Smooth muscle cell (in vitro differentiated cells): ENCODE measurements around the gene SPATA20. TPM values are rescaled to one million over a fixed set of nuclear protein-coding genes. Genes with fewer than 3 reads are reported as not detected.

ENCODE experiments used
- DNase-seq: peaks from one replicate; lab custom pipeline; 2025; ENCODE audit not compliant: unreplicated experiment; lab: John Stamatoyannopoulos, UW
- H2AFZ ChIP-seq: fragments of 200-600 bp; sonication (generic); 2 replicates; pipeline ENCODE4 v1.6.0; 2016; ENCODE audit warnings: antibody characterized with exemption, low read depth, mild to moderate bottlenecking
- H3F3A ChIP-seq: fragments of 200-600 bp; sonication (generic); 2 replicates; pipeline ENCODE4 v1.6.0; 2017; ENCODE audit warnings: antibody characterized with exemption, low read depth
- H3K27ac ChIP-seq: fragments of 200-600 bp; sonication (generic); 2 replicates; pipeline ENCODE4 v1.5.1; 2016; ENCODE audit warnings: low read depth, mild to moderate bottlenecking
- H3K27me3 ChIP-seq: fragments of 200-600 bp; sonication (generic); 2 replicates; pipeline ENCODE4 v1.6.1; 2016; ENCODE audit warnings: low read depth, mild to moderate bottlenecking
- H3K36me3 ChIP-seq: fragments of 200-600 bp; sonication (generic); 2 replicates; pipeline ENCODE4 v1.5.1; 2016; ENCODE audit warnings: low read depth
- H3K4me1 ChIP-seq: fragments of 200-600 bp; sonication (generic); 2 replicates; pipeline ENCODE4 v1.5.1; 2016; ENCODE audit warnings: low read depth
- H3K4me2 ChIP-seq: fragments of 200-600 bp; sonication (generic); 2 replicates; pipeline ENCODE4 v1.6.0; 2016; ENCODE audit warnings: mild to moderate bottlenecking
- H3K4me3 ChIP-seq: fragments of 200-600 bp; sonication (generic); 2 replicates; pipeline ENCODE4 v1.5.1; 2016; ENCODE audit warnings: mild to moderate bottlenecking
- H3K79me2 ChIP-seq: fragments of 200-600 bp; sonication (generic); 2 replicates; pipeline ENCODE4 v1.6.0; 2016; ENCODE audit warnings: low read depth, mild to moderate bottlenecking
- H3K9ac ChIP-seq: fragments of 200-600 bp; sonication (generic); 2 replicates; pipeline ENCODE4 v1.6.0; 2016; ENCODE audit warnings: low read depth
- H3K9me3 ChIP-seq: fragments of 200-600 bp; sonication (generic); replicated peaks from 2 replicates; pipeline ENCODE4 v1.5.1; 2016; ENCODE audit warnings: low read depth
- H4K20me1 ChIP-seq: fragments of 200-600 bp; sonication (generic); 2 replicates; pipeline ENCODE4 v1.6.0; 2016; ENCODE audit warnings: low read depth
- WGBS: methylation state at CpG from one replicate; pipeline ENCODE4 v1.1.7; 2016; ENCODE audit warnings: low lambda C conversion rate; 5-methylcytosine and 5-hydroxymethylcytosine counted together
- polyA plus RNA-seq: library from polyadenylated mRNA; unstranded; fragments of >200 nt; fragmentation: Nextera tagmentation; extraction: Ambion mirVana; gene quantifications from 2 replicates; pipeline ENCODE4 v1.2.1, GENCODE V29; 2016
- total RNA-seq: library from RNA; depleted of rRNA; stranded (reverse); fragments of >200 nt; gene quantifications from 2 replicates; pipeline ENCODE4 v1.2.3, GENCODE V29; 2014
- TF ChIP-seq, protein P1 (sequence below): fragments of 200-600 bp; sonication (generic); IDR thresholded peaks from 2 replicates; pipeline ENCODE4 v1.5.1; 2017; ENCODE audit warnings: borderline replicate concordance, mild to moderate bottlenecking, antibody characterized with exemption; ENCODE audit not compliant: insufficient read depth, poor library complexity, severe bottlenecking

Gene SPATA20
- total and polyA plus RNA-seq, 2 experiments from 2014 or later, result 61.0 to 62.7 TPM

DNA sequence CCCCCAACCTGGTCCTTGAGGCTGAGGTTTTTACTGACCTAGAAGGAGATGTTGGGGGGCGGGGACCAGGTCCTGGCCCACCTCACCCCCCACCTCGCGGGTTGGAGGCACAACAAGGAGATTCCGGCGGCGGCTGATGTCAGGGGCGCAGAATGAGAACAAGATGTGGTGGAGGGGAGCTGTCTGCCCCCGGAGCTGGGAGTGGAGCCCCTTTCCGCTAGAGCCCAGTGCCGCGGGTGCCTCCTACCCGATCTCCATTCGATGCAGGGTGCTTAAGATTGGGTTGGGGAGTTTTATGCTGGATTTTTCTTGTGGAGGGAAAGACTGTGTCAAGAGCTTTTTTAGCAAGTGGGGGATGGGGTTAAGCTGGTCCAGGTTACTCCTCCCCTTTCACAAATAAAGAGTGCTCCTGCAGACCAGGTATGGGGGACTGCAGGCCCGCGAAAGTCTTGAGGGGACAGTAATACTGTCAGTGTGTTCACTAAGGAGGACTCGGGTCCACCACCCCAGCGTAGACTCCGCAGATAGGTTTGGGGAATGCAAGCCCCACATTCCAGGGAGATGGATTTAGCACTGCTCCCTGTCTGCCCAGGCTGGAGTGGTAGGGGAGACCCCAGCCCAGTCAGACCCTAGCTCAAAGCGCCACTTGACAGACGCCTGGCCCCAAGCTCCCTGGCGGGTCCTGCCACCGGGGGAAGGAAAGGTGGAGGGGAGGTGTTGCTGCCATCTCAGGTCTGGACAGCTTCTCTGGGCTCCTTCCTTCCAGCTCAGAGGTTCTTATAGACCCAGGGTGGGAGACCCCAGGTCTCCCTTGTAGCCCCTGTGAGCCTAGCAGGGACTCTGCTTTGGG, 15.5 kb downstream of the SPATA20 start:
- WGBS, result 14% methylated on average over 22 of the region's 22 CpGs
- H3F3A ChIP-seq, result peaks cover 3% of the 10 kb centered on the region
- H3K4me2 ChIP-seq, result peak overlapping the region; percentile 87
- TF ChIP-seq, protein P1, sequence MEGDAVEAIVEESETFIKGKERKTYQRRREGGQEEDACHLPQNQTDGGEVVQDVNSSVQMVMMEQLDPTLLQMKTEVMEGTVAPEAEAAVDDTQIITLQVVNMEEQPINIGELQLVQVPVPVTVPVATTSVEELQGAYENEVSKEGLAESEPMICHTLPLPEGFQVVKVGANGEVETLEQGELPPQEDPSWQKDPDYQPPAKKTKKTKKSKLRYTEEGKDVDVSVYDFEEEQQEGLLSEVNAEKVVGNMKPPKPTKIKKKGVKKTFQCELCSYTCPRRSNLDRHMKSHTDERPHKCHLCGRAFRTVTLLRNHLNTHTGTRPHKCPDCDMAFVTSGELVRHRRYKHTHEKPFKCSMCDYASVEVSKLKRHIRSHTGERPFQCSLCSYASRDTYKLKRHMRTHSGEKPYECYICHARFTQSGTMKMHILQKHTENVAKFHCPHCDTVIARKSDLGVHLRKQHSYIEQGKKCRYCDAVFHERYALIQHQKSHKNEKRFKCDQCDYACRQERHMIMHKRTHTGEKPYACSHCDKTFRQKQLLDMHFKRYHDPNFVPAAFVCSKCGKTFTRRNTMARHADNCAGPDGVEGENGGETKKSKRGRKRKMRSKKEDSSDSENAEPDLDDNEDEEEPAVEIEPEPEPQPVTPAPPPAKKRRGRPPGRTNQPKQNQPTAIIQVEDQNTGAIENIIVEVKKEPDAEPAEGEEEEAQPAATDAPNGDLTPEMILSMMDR, result no peak
- no peaks in the 10 kb centered on the region for H3K36me3 ChIP-seq
- no peak overlapping the region for H2AFZ ChIP-seq
- no peak for DNase-seq
- H3K4me3 ChIP-seq, result peak overlapping the region; percentile 53
- no peaks in the 10 kb centered on the region for H3K79me2 ChIP-seq
- peaks cover 56% of the 10 kb centered on the region for H3K27me3 ChIP-seq
- no peaks in the 10 kb centered on the region for H3K9me3 ChIP-seq
- H3K27ac ChIP-seq, result no peak overlapping the region
- H4K20me1 ChIP-seq, result no peaks in the 10 kb centered on the region
- peaks cover 41% of the 10 kb centered on the region for H3K4me1 ChIP-seq
- H3K9ac ChIP-seq, result no peak overlapping the region

DNA sequence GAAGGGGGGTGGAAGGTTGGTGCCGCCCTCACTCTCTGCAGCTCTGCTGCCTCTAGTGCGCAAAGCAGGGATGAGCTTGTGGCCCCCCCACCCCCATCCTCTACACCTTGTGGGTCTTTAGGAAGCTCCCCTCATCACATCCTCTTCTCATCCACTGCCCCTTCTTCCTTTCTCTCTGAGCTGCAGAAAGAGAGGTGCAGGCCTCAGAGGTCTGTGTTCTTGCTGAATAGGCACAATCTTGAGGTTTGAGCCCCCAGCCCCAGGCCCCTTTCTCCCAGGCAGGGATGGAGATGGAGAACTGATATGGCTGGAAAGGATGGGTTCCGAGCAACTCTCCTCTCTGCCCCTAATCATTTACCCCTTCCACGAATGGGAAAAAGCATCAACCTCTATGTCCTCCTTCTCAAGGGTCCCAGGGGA, 16.1 kb downstream of the SPATA20 start:
- H3K27me3 ChIP-seq, result peaks cover 54% of the 10 kb centered on the region
- H3F3A ChIP-seq, result peaks cover 3% of the 10 kb centered on the region
- peaks cover 41% of the 10 kb centered on the region for H3K4me1 ChIP-seq
- no peak for DNase-seq
- no peak overlapping the region for H2AFZ ChIP-seq
- 54% methylated on average over 4 of the region's 4 CpGs for WGBS
- H3K36me3 ChIP-seq, result no peaks in the 10 kb centered on the region
- H3K79me2 ChIP-seq, result no peaks in the 10 kb centered on the region
- H3K4me2 ChIP-seq, result no peak overlapping the region
- no peak overlapping the region for H3K4me3 ChIP-seq
- H3K9ac ChIP-seq, result no peak overlapping the region
- H3K9me3 ChIP-seq, result no peaks in the 10 kb centered on the region
- no peaks in the 10 kb centered on the region for H4K20me1 ChIP-seq
- no peak overlapping the region for H3K27ac ChIP-seq
- TF ChIP-seq, protein P1, result no peak

DNA sequence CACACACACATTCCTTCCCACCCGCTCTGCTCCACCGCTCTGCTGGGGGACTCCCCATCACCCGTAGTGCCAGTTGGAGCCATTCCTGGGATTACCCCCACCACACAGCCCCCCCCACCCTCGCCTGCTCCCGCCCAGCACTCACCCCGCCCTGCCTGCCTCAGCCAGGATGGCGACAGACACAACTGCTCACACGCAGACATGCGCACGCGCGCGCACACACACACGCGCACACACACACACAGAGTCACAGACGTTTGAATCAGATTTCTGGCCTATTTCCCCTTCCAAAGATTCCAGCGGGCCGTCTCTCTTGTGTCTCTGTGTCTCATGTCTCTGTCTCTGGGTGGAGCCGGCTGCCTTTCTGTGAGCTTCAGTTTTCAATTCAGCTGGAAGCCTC, 17.9 kb downstream of the SPATA20 start:
- TF ChIP-seq, protein P1, result no peak
- 22% methylated on average over 19 of the region's 19 CpGs for WGBS
- Histone ChIP-seq H3K79me2 (no peaks in the 10 kb centered on the region), H3F3A (no peaks in the 10 kb centered on the region), H3K9me3 (no peaks in the 10 kb centered on the region), H3K4me1 (peaks cover 31% of the 10 kb centered on the region), H3K36me3 (no peaks in the 10 kb centered on the region), H3K27me3 (peaks cover 37% of the 10 kb centered on the region), H3K4me3 (peak overlapping the region; percentile 12), H3K9ac (peak overlapping the region; percentile 35), H3K4me2 (peak overlapping the region; percentile 64), H4K20me1 (no peaks in the 10 kb centered on the region), H2AFZ (no peak overlapping the region), H3K27ac (peak overlapping the region; percentile 38)
- DNase-seq, result peak; percentile 21
